OCI-LY7 (cell line): Measurements from ENCODE around the gene AQP11. TPM values are rescaled to one million over a fixed set of nuclear protein-coding genes. Genes with fewer than 3 reads are reported as not detected.

ENCODE experiments used
- BruUV-seq: library from RNA; stranded (reverse); fragments of 400-500 nt; replicated peaks from 2 replicates; lab custom pipeline; 2021; lab: Mats Ljungman, UMichigan
- CTCF ChIA-PET: fragments of 300-600 bp; sonication (Branson Sonifier 250); formaldehyde crosslinking; loops from one replicate; lab custom pipeline; 2022; ENCODE audit warnings: antibody characterized with exemption; ENCODE audit not compliant: unreplicated experiment; lab: Charles Lee
- POLR2A ChIA-PET: fragments of 300-600 bp; sonication (Branson Sonifier 250); formaldehyde crosslinking; loops from one replicate; lab custom pipeline; 2022; ENCODE audit warnings: antibody characterized with exemption; lab: Charles Lee
- DNase-seq: peaks from one replicate; pipeline ENCODE4 v3.0.0-alpha.2; 2015; ENCODE audit warnings: low spot score
- H2AFZ ChIP-seq: fragments of 200-600 bp; sonication (generic), shearing (Covaris generic); 2 replicates; pipeline ENCODE4 v1.6.1; 2014; ENCODE audit warnings: mild to moderate bottlenecking, antibody characterized with exemption, low read length, moderate library complexity
- H3K27ac ChIP-seq: fragments of 200-600 bp; sonication (generic); 2 replicates; pipeline ENCODE4 v1.5.1; 2014; ENCODE audit warnings: mixed run types, low read depth, mild to moderate bottlenecking, moderate library complexity, low read length, inconsistent platforms; ENCODE audit not compliant: poor library complexity, severe bottlenecking
- H3K36me3 ChIP-seq: fragments of 200-600 bp; sonication (generic); 2 replicates; pipeline ENCODE4 v1.6.1; 2014; ENCODE audit warnings: mild to moderate bottlenecking, antibody characterized with exemption, low read length, moderate library complexity, mixed read lengths; ENCODE audit not compliant: insufficient read depth
- H3K4me1 ChIP-seq: fragments of 200-600 bp; sonication (generic); 2 replicates; pipeline ENCODE4 v1.5.1; 2014; ENCODE audit warnings: mild to moderate bottlenecking, low read length; ENCODE audit not compliant: insufficient read depth, poor library complexity, severe bottlenecking
- H3K4me2 ChIP-seq: fragments of 200-600 bp; sonication (generic); 2 replicates; pipeline ENCODE4 v1.6.1; 2014; ENCODE audit warnings: mild to moderate bottlenecking, low read length
- H3K4me3 ChIP-seq: fragments of 200-600 bp; sonication (generic); 2 replicates; pipeline ENCODE4 v1.5.1; 2014; ENCODE audit warnings: mild to moderate bottlenecking, low read depth, low read length; ENCODE audit not compliant: poor library complexity, severe bottlenecking
- H3K79me2 ChIP-seq: fragments of 200-600 bp; sonication (generic); 2 replicates; pipeline ENCODE4 v1.6.1; 2016; ENCODE audit warnings: low read depth, mild to moderate bottlenecking, low read length, moderate library complexity, mixed read lengths; ENCODE audit not compliant: insufficient read depth
- H3K9me2 ChIP-seq: fragments of 200-600 bp; sonication (generic); 2 replicates; pipeline ENCODE4 v1.6.1; 2016; ENCODE audit warnings: mild to moderate bottlenecking, low read length, mixed read lengths; ENCODE audit not compliant: insufficient read depth
- H3K9me3 ChIP-seq: fragments of 200-600 bp; sonication (generic); 2 replicates; pipeline ENCODE4 v1.6.1; 2014; ENCODE audit warnings: mild to moderate bottlenecking, mixed run types, low read length, mixed read lengths
- H4K20me1 ChIP-seq: fragments of 200-600 bp; sonication (generic); 2 replicates; pipeline ENCODE4 v1.6.1; 2014; ENCODE audit warnings: mild to moderate bottlenecking, antibody characterized with exemption, low read length, moderate library complexity, mixed read lengths; ENCODE audit not compliant: insufficient read depth
- CTCF ChIP-seq: fragments of 200-600 bp; sonication (generic); conservative IDR thresholded peaks from 2 replicates; pipeline ENCODE4 v1.5.1; 2014; ENCODE audit warnings: mild to moderate bottlenecking, antibody characterized with exemption, low read length, moderate library complexity, mixed read lengths
- EZH2phosphoT487 ChIP-seq: fragments of 200-600 bp; sonication (generic); IDR thresholded peaks from 2 replicates; pipeline ENCODE4 v1.6.1; 2018; ENCODE audit warnings: low read depth, borderline replicate concordance, mild to moderate bottlenecking, mixed run types, antibody characterized with exemption, low read length, moderate library complexity, mixed read lengths
- intact Hi-C: fragments of 100-400 bp; cut with micrococcal nuclease; formaldehyde crosslinking; loops from one replicate; pipeline ENCODE4 v1.10.0; 2022; ENCODE audit not compliant: unreplicated experiment
- total RNA-seq, 2 experiments: library from RNA; depleted of rRNA in 1 of 2; stranded (reverse); fragments of >200 nt in 1 of 2; shearing (Covaris generic) in 1 of 2; gene quantifications; 2 replicates each; pipeline ENCODE4 v1.2.3, GENCODE V29; 2014 to 2022

The AQP11 gene
- total RNA-seq, 2 experiments from 2014 or later = not detected

- Histone ChIP-seq H3K27ac (no peak overlapping the region), H3K4me2 (no peak overlapping the region), H3K4me3 (no peak overlapping the region), H3K9me2 (no peaks in the 10 kb centered on the region), H3K79me2 (no peaks in the 10 kb centered on the region), H4K20me1 (no peaks in the 10 kb centered on the region), H2AFZ (no peak overlapping the region), H3K4me1 (no peaks in the 10 kb centered on the region), H3K9me3 (no peaks in the 10 kb centered on the region), H3K36me3 (no peaks in the 10 kb centered on the region)
- DNase-seq = no peak
- CTCF ChIA-PET = no interaction called here
- intact Hi-C loops = no loop called here
- POLR2A ChIA-PET = no interaction called here
- no TSS peak for BruUV-seq
- TF ChIP-seq CTCF (no peak), EZH2phosphoT487 (no peak)
Observed at GRCh38 chr11:77547047-77547836, 42.5 kb upstream of the AQP11 start.

GRCh38 chr11:77547863-77548551, 41.7 kb upstream of the AQP11 start:
- peak overlapping the region; percentile 16; the same call in 1 of the 2 replicates for H2AFZ ChIP-seq
- TF ChIP-seq EZH2phosphoT487 (no peak), CTCF (peak; percentile 84)
- H4K20me1 ChIP-seq = no peaks in the 10 kb centered on the region
- no peaks in the 10 kb centered on the region for H3K36me3 ChIP-seq
- intact Hi-C loops = no loop called here
- BruUV-seq = no TSS peak
- H3K27ac ChIP-seq = no peak overlapping the region
- no peaks in the 10 kb centered on the region for H3K4me1 ChIP-seq
- ChIA-PET CTCF (no interaction called here), POLR2A (no interaction called here)
- H3K4me3 ChIP-seq = no peak overlapping the region
- no peaks in the 10 kb centered on the region for H3K79me2 ChIP-seq
- no peaks in the 10 kb centered on the region for H3K9me3 ChIP-seq
- H3K9me2 ChIP-seq = no peaks in the 10 kb centered on the region
- H3K4me2 ChIP-seq = no peak overlapping the region
- peak; percentile 61 for DNase-seq
